HG03575 (cell line): ENCODE data around the gene NGEF.

ENCODE experiments used
- ATAC-seq: cut with Tn5 transposase; IDR thresholded peaks from one replicate; pipeline ENCODE4 v1.9.1; 2021; ENCODE audit not compliant: unreplicated experiment, insufficient number of reproducible peaks, low FRiP score; ENCODE audit errors: extremely low read depth

Gene NGEF

GRCh38 chr2:232977438-232977971 is 35.6 kb downstream of the NGEF start:
- no peak for ATAC-seq

- ATAC-seq = no peak
These were observed 36.2 kb downstream of the NGEF start for GRCh38 chr2:232976666-232977437.

- no peak for ATAC-seq
These were observed 36.9 kb downstream of the NGEF start for GRCh38 chr2:232976176-232976575.

GRCh38 chr2:232974396-232974795 is 38.7 kb downstream of the NGEF start:
- no peak for ATAC-seq

GRCh38 chr2:232973796-232974195 is 39.3 kb downstream of the NGEF start:
- ATAC-seq = no peak

- ATAC-seq = no peak
These were observed 39.9 kb downstream of the NGEF start for GRCh38 chr2:232973011-232973735.

GRCh38 chr2:232971744-232972143 is 41.3 kb downstream of the NGEF start:
- ATAC-seq = no peak

- no peak for ATAC-seq
These were observed 43.0 kb downstream of the NGEF start for GRCh38 chr2:232970051-232970450.

GRCh38 chr2:232967474-232967873 is 45.6 kb downstream of the NGEF start:
- ATAC-seq = no peak

- no peak for ATAC-seq
These were observed 46.9 kb downstream of the NGEF start for GRCh38 chr2:232966122-232966521.

- no peak for ATAC-seq
These were observed 49.1 kb downstream of the NGEF start for GRCh38 chr2:232963913-232964312.

GRCh38 chr2:232960862-232961261 is 52.2 kb downstream of the NGEF start:
- no peak for ATAC-seq

GRCh38 chr2:232959139-232959538 is 53.9 kb downstream of the NGEF start:
- no peak for ATAC-seq

GRCh38 chr2:232957657-232958090 is 55.4 kb downstream of the NGEF start:
- no peak for ATAC-seq

GRCh38 chr2:232955856-232956255 is 57.2 kb downstream of the NGEF start:
- ATAC-seq = no peak

- no peak for ATAC-seq
These were observed 58.4 kb downstream of the NGEF start for GRCh38 chr2:232954691-232955090.

GRCh38 chr2:232951891-232952290 is 61.2 kb downstream of the NGEF start:
- ATAC-seq = no peak

- no peak for ATAC-seq
These were observed 61.9 kb downstream of the NGEF start for GRCh38 chr2:232951181-232951580.

GRCh38 chr2:232950751-232951150 is 62.3 kb downstream of the NGEF start:
- ATAC-seq = no peak

- ATAC-seq = no peak
These were observed 64.0 kb downstream of the NGEF start for GRCh38 chr2:232949016-232949415.
